ENCODE measurements around the gene SESN3. TPM values are rescaled to one million over a fixed set of nuclear protein-coding genes. Genes with fewer than 3 reads are reported as not detected.

SESN3 gene
- total and polyA plus RNA-seq, 11 donors = 1.0 to 26.5 (median 5.6) TPM

- ATAC-seq = no peak
- no peaks in the 10 kb centered on the region for H3K27me3 ChIP-seq
- DNase-seq = no peak
- H3K27ac ChIP-seq = no peak overlapping the region
- peaks cover 0 to 36% (median 11%) of the 10 kb centered on the region in 12 donors for H3K4me1 ChIP-seq
- no peak overlapping the region for H3K4me3 ChIP-seq
- H3K9me3 ChIP-seq = no peaks in the 10 kb centered on the region
- intact Hi-C loops (cut with DNase I) = no loop called here
- WGBS, 4 donors = 82 to 97% (median 91%) methylated on average over 4 of the region's 4 CpGs
- no peaks in the 10 kb centered on the region for H3K36me3 ChIP-seq
- TF ChIP-seq CTCF (IDR thresholded peaks at IDR 0.05) = no peak
- TF ChIP-seq POLR2A (IDR thresholded peaks at IDR 0.05) = no peak
Measured at GRCh38 chr11:95257456-95257971, 26.5 kb upstream of the SESN3 start.

GRCh38 chr11:95256321-95256779 lies 25.3 kb upstream of the SESN3 start:
- H3K27ac ChIP-seq = peak overlapping the region in 1 of 12 donors; percentile 84
- WGBS, 4 donors = 86 to 90% (median 87%) methylated on average over 9 of the region's 9 CpGs

GRCh38 chr11:95255251-95256145 lies 24.5 kb upstream of the SESN3 start:
- TF ChIP-seq CTCF (IDR thresholded peaks at IDR 0.05) (no peak), POLR2A (IDR thresholded peaks at IDR 0.05) (no peak)
- H3K9me3 ChIP-seq = no peaks in the 10 kb centered on the region
- peaks cover 0 to 36% (median 11%) of the 10 kb centered on the region in 12 donors for H3K4me1 ChIP-seq
- WGBS, 4 donors = 85 to 89% (median 85%) methylated on average over 4 of the region's 4 CpGs
- no peak for DNase-seq
- intact Hi-C loops (cut with DNase I) = no loop called here
- no peak overlapping the region for H3K4me3 ChIP-seq
- H3K27ac ChIP-seq = peak overlapping the region in 3 of 12 donors; percentile 75 to 84 (median 76)
- ATAC-seq = no peak
- no peaks in the 10 kb centered on the region for H3K27me3 ChIP-seq
- no peaks in the 10 kb centered on the region for H3K36me3 ChIP-seq

More at GRCh38 chr11:95256321-95256779, 25.3 kb upstream of the SESN3 start:
- Histone ChIP-seq H3K4me3 (peak overlapping the region in 1 of 12 donors; percentile 28), H3K9me3 (no peaks in the 10 kb centered on the region), H3K36me3 (no peaks in the 10 kb centered on the region), H3K27me3 (no peaks in the 10 kb centered on the region), H3K4me1 (peaks cover 0 to 36% (median 11%) of the 10 kb centered on the region in 12 donors)
- no peak for DNase-seq
- intact Hi-C loops (cut with DNase I) = no loop called here
- TF ChIP-seq POLR2A (IDR thresholded peaks at IDR 0.05) (no peak), CTCF (IDR thresholded peaks at IDR 0.05) (no peak)
- ATAC-seq = peak in 3 of 4 donors; percentile 19 to 43 (median 34)

GRCh38 chr11:95254716-95255115 lies 23.7 kb upstream of the SESN3 start:
- Histone ChIP-seq H3K27me3 (no peaks in the 10 kb centered on the region), H3K4me1 (peaks cover 0 to 36% (median 11%) of the 10 kb centered on the region in 12 donors), H3K36me3 (no peaks in the 10 kb centered on the region), H3K27ac (peak overlapping the region in 5 of 12 donors; percentile 6 to 84 (median 75)), H3K4me3 (no peak overlapping the region), H3K9me3 (no peaks in the 10 kb centered on the region)
- intact Hi-C loops (cut with DNase I) = no loop called here
- no peak for ATAC-seq
- TF ChIP-seq POLR2A (IDR thresholded peaks at IDR 0.05) (no peak), CTCF (IDR thresholded peaks at IDR 0.05) (no peak)
- DNase-seq = no peak
